Spleen (tissue), 11 donors: ENCODE data around the gene CRNKL1. TPM values are rescaled to one million over a fixed set of nuclear protein-coding genes. Genes with fewer than 3 reads are reported as not detected.

Experiments
- DNase-seq: peaks from one replicate; pipeline ENCODE4 v3.0.0-alpha.2; 2020
- H3K27ac ChIP-seq, 8 donors: fragments of 200-600 bp; sonication (generic) in 7 of 8; 1 replicate in 4 of 8; 2 replicates in 4 of 8; pipeline versions ENCODE4 v1.5.0 to v1.8.0; 2016 to 2021; ENCODE audit warnings: inconsistent platforms in 4 of 8, mild to moderate bottlenecking in 4 of 8, moderate library complexity in 1 of 8
- H3K27me3 ChIP-seq, 7 donors: fragments of 200-600 bp; sonication (generic) in 6 of 7; replicated peaks in 1 of 7; 1 replicate in 4 of 7; 2 replicates in 3 of 7; pipeline versions ENCODE4 v1.5.0 to v1.8.0; 2016 to 2021; ENCODE audit warnings: inconsistent platforms in 3 of 7, mild to moderate bottlenecking in 1 of 7
- H3K36me3 ChIP-seq, 6 donors: fragments of 200-600 bp; sonication (generic) in 5 of 6; 1 replicate in 4 of 6; 2 replicates in 2 of 6; pipeline versions ENCODE4 v1.5.0 to v1.8.0; 2016 to 2021; ENCODE audit warnings: inconsistent platforms in 2 of 6
- H3K4me1 ChIP-seq, 6 donors: fragments of 200-600 bp; sonication (generic) in 5 of 6; 1 replicate in 3 of 6; 2 replicates in 3 of 6; pipeline versions ENCODE4 v1.5.0 to v1.8.0; 2016 to 2021; ENCODE audit warnings: inconsistent platforms in 3 of 6
- H3K4me3 ChIP-seq, 8 donors: fragments of 200-600 bp; sonication (generic) in 7 of 8; 1 replicate in 4 of 8; 2 replicates in 4 of 8; pipeline versions ENCODE4 v1.5.0 to v1.8.0; 2016 to 2021; ENCODE audit warnings: inconsistent platforms in 4 of 8, mild to moderate bottlenecking in 4 of 8, moderate library complexity in 2 of 8
- H3K9me3 ChIP-seq, 8 donors: fragments of 200-600 bp; sonication (generic) in 7 of 8; 1 replicate in 4 of 8; 2 replicates in 4 of 8; pipeline versions ENCODE4 v1.5.0 to v1.8.0; 2016 to 2021; ENCODE audit warnings: inconsistent platforms in 4 of 8
- POLR2A ChIP-seq, 3 donors: fragments of 450-650 bp; IDR thresholded peaks; one replicate each; pipeline ENCODE4 v1.5.1; 2017; ENCODE audit warnings: antibody characterized with exemption in 3 of 3, mild to moderate bottlenecking in 1 of 3
- POLR2AphosphoS5 ChIP-seq, 3 donors: sonication (generic); formaldehyde crosslinking; IDR thresholded peaks; one replicate each; pipeline ENCODE4 v1.5.1; 2017; ENCODE audit warnings: antibody characterized with exemption in 3 of 3
- WGBS, 5 donors: extraction: QIAGEN DNeasy Blood & Tissue Kit in 3 of 5; methylation state at CpG; one replicate each; pipeline versions ENCODE4 v1.1.5 to v1.1.7; 2013 to 2018; 5-methylcytosine and 5-hydroxymethylcytosine counted together
- intact Hi-C: fragments of 100-400 bp; cut with DNase I; formaldehyde crosslinking; loops from one replicate; pipeline ENCODE4 v1.15.0; 2023; ENCODE audit warnings: low total_unique reads
- polyA plus RNA-seq, 3 donors: library from polyadenylated mRNA; stranded (reverse); fragments of 200-250 nt; gene quantifications; one replicate each; pipeline ENCODE4 v1.2.1, GENCODE V29; 2013
- total RNA-seq, 7 donors: library from RNA; depleted of rRNA in 3 of 7; stranded (reverse); fragments of >200 nt in 3 of 7; fragmentation: NEBNext Ultra II Directional in 4 of 7; extraction: Animal tissue kit (Norgen Biotek cat#: 25700) in 4 of 7; gene quantifications; one replicate each; pipeline versions ENCODE4 v1.1.0 to v1.2.1, GENCODE V29; 2016 to 2021
- TF ChIP-seq, protein P1 (sequence below), 11 experiments: fragments of 200-600 bp in 7 of 11; fragments of 450-650 bp in 4 of 11; sonication (generic) in 4 of 11; IDR thresholded peaks in 8 of 11; conservative IDR thresholded peaks in 3 of 11; 1 replicate in 7 of 11; 2 replicates in 4 of 11; pipeline versions ENCODE4 v1.4.0 to v1.8.0; 2016 to 2021; ENCODE audit warnings: antibody characterized with exemption in 11 of 11, inconsistent platforms in 4 of 11, mild to moderate bottlenecking in 1 of 11
- donor health status: healthy with polysubstance abuse.
- donor health status: DM: no; HTN: no; CAD: no; lungs with moderate emphysema.
- donor health status: DM: no; HTN: no; CAD: no.
- donor health status: Bipolar disorder and iron deficiency.
- donor health status: healthy.
- donor health status: DM: no; HTN: no; CAD: no.
- donor health status: DM: yes; HTN: yes; CAD: no.

CRNKL1 gene
- total and polyA plus RNA-seq, 10 donors: 14.2 to 24.7 (median 23.4) TPM

DNA sequence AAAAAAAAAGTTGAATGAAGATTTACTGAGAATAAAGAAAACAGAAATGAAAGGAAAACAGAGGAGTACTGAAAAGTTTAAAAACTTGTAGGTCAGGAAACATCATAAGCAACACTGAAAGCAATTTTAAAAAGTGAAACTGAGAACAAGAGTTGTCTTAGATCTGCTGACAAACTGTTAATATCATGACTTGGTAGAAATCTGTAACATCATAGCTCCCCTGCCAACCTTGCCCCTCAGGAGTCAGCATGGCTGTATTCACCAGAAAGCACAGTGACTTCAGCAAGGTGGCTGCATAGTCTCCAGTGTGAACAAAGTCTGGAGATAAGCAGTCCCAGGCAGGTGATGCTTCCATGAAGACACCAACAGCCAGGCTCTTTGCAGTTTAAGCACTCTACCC, 29.8 kb downstream of the CRNKL1 start:
- TF ChIP-seq POLR2AphosphoS5 (IDR thresholded peaks at IDR 0.05) (no peak), POLR2A (IDR thresholded peaks at IDR 0.05) (no peak)
- TF ChIP-seq, protein P1, sequence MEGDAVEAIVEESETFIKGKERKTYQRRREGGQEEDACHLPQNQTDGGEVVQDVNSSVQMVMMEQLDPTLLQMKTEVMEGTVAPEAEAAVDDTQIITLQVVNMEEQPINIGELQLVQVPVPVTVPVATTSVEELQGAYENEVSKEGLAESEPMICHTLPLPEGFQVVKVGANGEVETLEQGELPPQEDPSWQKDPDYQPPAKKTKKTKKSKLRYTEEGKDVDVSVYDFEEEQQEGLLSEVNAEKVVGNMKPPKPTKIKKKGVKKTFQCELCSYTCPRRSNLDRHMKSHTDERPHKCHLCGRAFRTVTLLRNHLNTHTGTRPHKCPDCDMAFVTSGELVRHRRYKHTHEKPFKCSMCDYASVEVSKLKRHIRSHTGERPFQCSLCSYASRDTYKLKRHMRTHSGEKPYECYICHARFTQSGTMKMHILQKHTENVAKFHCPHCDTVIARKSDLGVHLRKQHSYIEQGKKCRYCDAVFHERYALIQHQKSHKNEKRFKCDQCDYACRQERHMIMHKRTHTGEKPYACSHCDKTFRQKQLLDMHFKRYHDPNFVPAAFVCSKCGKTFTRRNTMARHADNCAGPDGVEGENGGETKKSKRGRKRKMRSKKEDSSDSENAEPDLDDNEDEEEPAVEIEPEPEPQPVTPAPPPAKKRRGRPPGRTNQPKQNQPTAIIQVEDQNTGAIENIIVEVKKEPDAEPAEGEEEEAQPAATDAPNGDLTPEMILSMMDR (IDR thresholded peaks at IDR 0.05 in 8 of 11, conservative IDR thresholded peaks at IDR 0.05 in 3 of 11): no peak
- Histone ChIP-seq H3K27me3 (no peaks in the 10 kb centered on the region), H3K27ac (peak overlapping the region in 4 of 8 donors; percentile 43 to 72 (median 52)), H3K4me3 (no peak overlapping the region), H3K36me3 (peaks cover 0 to 52% (median 18%) of the 10 kb centered on the region in 6 donors), H3K4me1 (peaks cover 13 to 59% (median 41%) of the 10 kb centered on the region in 6 donors), H3K9me3 (no peaks in the 10 kb centered on the region)
- intact Hi-C loops: no loop called here
- DNase-seq: no peak

- no peak overlapping the region for H3K4me3 ChIP-seq
- intact Hi-C loops: no loop called here
- peaks cover 0 to 45% (median 14%) of the 10 kb centered on the region in 6 donors for H3K36me3 ChIP-seq
- H3K27me3 ChIP-seq: no peaks in the 10 kb centered on the region
- 61 to 95% (median 91%) methylated on average over 7 of the region's 7 CpGs for WGBS, 5 donors
- no peak for DNase-seq
- TF ChIP-seq POLR2AphosphoS5 (IDR thresholded peaks at IDR 0.05): no peak
- no peak for TF ChIP-seq POLR2A (IDR thresholded peaks at IDR 0.05)
- no peaks in the 10 kb centered on the region for H3K9me3 ChIP-seq
- peaks cover 14 to 62% (median 42%) of the 10 kb centered on the region in 6 donors for H3K4me1 ChIP-seq
- peak overlapping the region in 4 of 8 donors; percentile 43 to 72 (median 52) for H3K27ac ChIP-seq
Observed at GRCh38 chr20:20021835-20022234, 30.4 kb downstream of the CRNKL1 start.

DNA sequence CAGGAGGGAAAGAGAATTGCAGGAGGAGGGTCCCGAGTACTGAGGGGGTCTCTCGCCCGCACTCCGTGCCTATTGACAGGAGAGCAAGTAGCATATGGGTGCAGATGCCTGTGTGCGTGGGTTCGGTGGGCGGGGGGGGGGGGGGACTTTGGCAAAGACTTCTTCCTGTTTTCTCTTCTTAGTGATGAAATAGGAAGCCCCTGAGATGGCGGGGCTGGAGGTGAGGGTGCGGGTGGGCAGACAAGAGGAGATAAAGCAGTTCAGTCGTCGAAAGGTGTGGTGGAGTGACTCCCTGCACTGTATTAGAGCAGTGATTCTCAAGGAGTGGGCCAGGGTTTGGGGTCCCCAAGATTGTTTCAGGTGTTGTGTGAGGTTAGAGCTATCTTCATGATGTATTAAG, 31.4 kb downstream of the CRNKL1 start:
- no peaks in the 10 kb centered on the region for H3K27me3 ChIP-seq
- DNase-seq: no peak
- intact Hi-C loops: no loop called here
- WGBS, 5 donors: 55 to 76% (median 72%) methylated on average over 11 of the region's 11 CpGs
- peak overlapping the region in 1 of 8 donors; percentile 13 for H3K27ac ChIP-seq
- H3K36me3 ChIP-seq: peaks cover 0 to 36% (median 10%) of the 10 kb centered on the region in 6 donors
- no peak overlapping the region for H3K4me3 ChIP-seq
- TF ChIP-seq POLR2A (IDR thresholded peaks at IDR 0.05) (no peak), POLR2AphosphoS5 (IDR thresholded peaks at IDR 0.05) (no peak)
- TF ChIP-seq, protein P1 (IDR thresholded peaks at IDR 0.05 in 8 of 11, conservative IDR thresholded peaks at IDR 0.05 in 3 of 11): no peak
- peaks cover 20 to 72% (median 48%) of the 10 kb centered on the region in 6 donors for H3K4me1 ChIP-seq
- H3K9me3 ChIP-seq: no peaks in the 10 kb centered on the region

DNA sequence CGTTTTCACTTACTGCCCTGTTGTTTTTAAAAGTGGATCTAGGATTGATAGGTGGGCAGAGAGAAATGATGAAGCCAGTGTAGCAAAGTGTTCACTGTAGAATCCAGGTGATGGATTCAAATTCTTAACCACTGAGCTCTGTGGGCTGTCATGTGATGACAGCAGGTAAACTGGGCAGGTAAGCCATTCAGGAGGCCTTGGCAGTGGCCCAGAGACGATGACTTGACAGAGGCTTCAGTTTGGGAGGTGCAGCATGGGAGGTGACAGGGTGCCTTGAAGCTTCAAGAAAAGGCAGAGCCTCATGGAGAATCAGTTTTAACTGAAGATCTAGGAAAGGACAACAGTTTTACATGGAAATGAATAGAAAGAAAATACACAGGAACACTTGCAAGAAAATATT, 33.1 kb downstream of the CRNKL1 start:
- H3K4me1 ChIP-seq: peaks cover 20 to 80% (median 48%) of the 10 kb centered on the region in 6 donors
- TF ChIP-seq POLR2AphosphoS5 (IDR thresholded peaks at IDR 0.05): no peak
- TF ChIP-seq POLR2A (IDR thresholded peaks at IDR 0.05): no peak
- TF ChIP-seq, protein P1 (IDR thresholded peaks at IDR 0.05 in 8 of 11, conservative IDR thresholded peaks at IDR 0.05 in 3 of 11): no peak
- H3K27me3 ChIP-seq: no peaks in the 10 kb centered on the region
- WGBS, 5 donors: 73 to 91% (median 85%) methylated on average over 2 of the region's 2 CpGs
- no peaks in the 10 kb centered on the region for H3K9me3 ChIP-seq
- DNase-seq: no peak
- peak overlapping the region in 1 of 8 donors; percentile 94 for H3K4me3 ChIP-seq
- peaks cover 0 to 25% (median 4%) of the 10 kb centered on the region in 6 donors for H3K36me3 ChIP-seq
- intact Hi-C loops: no loop called here
- no peak overlapping the region for H3K27ac ChIP-seq
